H9 (cell line): ENCODE data around the gene GLCE. TPM values are rescaled to one million over a fixed set of nuclear protein-coding genes. Genes with fewer than 3 reads are reported as not detected.

Experiments
- DNase-seq: peaks from one replicate; pipeline ENCODE4 v3.0.0-alpha.2; 2017
- H2AFZ ChIP-seq: one replicate; pipeline ENCODE4 v1.6.1; 2013; ENCODE audit warnings: mild to moderate bottlenecking, low read length, control low read depth, moderate library complexity
- H2AK5ac ChIP-seq: 2 replicates; pipeline ENCODE4 v1.6.1; 2013; ENCODE audit warnings: low read length, control low read depth, mixed read lengths; ENCODE audit not compliant: insufficient read length
- H2BK120ac ChIP-seq: one replicate; pipeline ENCODE4 v1.6.1; 2013; ENCODE audit warnings: low read depth, mild to moderate bottlenecking, low read length, control low read depth, inconsistent platforms; ENCODE audit not compliant: poor library complexity, severe bottlenecking
- H2BK12ac ChIP-seq: 2 replicates; pipeline ENCODE4 v1.6.1; 2013; ENCODE audit warnings: low read length, control low read depth, mixed read lengths, low read depth; ENCODE audit not compliant: insufficient read length
- H2BK15ac ChIP-seq: 2 replicates; pipeline ENCODE4 v1.6.1; 2013; ENCODE audit warnings: low read depth, low read length, control low read depth
- H2BK20ac ChIP-seq: one replicate; pipeline ENCODE4 v1.6.1; 2013; ENCODE audit warnings: low read depth, mild to moderate bottlenecking, low read length, control low read depth, inconsistent platforms; ENCODE audit not compliant: poor library complexity, severe bottlenecking
- H2BK5ac ChIP-seq: 2 replicates; pipeline ENCODE4 v1.6.1; 2013; ENCODE audit warnings: low read length, control low read depth, mixed read lengths; ENCODE audit not compliant: insufficient read length
- H3K14ac ChIP-seq: 2 replicates; pipeline ENCODE4 v1.6.1; 2013; ENCODE audit warnings: low read length, control low read depth; ENCODE audit not compliant: insufficient read depth
- H3K18ac ChIP-seq: 2 replicates; pipeline ENCODE4 v1.6.1; 2013; ENCODE audit warnings: low read depth, mild to moderate bottlenecking, mixed read lengths, low read length, control low read depth; ENCODE audit not compliant: insufficient read length
- H3K23ac ChIP-seq: 2 replicates; pipeline ENCODE4 v1.6.1; 2013; ENCODE audit warnings: low read length, control low read depth, mixed read lengths, low read depth; ENCODE audit not compliant: insufficient read length
- H3K23me2 ChIP-seq: 2 replicates; pipeline ENCODE4 v1.6.1; 2013; ENCODE audit warnings: low read depth, mild to moderate bottlenecking, mixed read lengths, low read length, control low read depth; ENCODE audit not compliant: insufficient read length, poor library complexity, severe bottlenecking
- H3K27ac ChIP-seq: 2 replicates; pipeline ENCODE4 v1.5.1; 2013; ENCODE audit warnings: low read length, control low read depth, mixed read lengths, low read depth; ENCODE audit not compliant: insufficient read length
- H3K27me3 ChIP-seq: 2 replicates; pipeline ENCODE4 v1.6.1; 2013; ENCODE audit warnings: low read length, control low read depth, inconsistent platforms; ENCODE audit not compliant: insufficient read depth
- H3K4ac ChIP-seq: 2 replicates; pipeline ENCODE4 v1.6.1; 2013; ENCODE audit warnings: low read depth, mild to moderate bottlenecking, control low read depth, inconsistent platforms, low read length, moderate library complexity
- H3K4me1 ChIP-seq: 2 replicates; pipeline ENCODE4 v1.6.1; 2013; ENCODE audit warnings: low read length, control low read depth, inconsistent platforms; ENCODE audit not compliant: insufficient read depth
- H3K4me2 ChIP-seq: 2 replicates; pipeline ENCODE4 v1.6.1; 2013; ENCODE audit warnings: low read length, control low read depth, mixed read lengths; ENCODE audit not compliant: insufficient read length, insufficient read depth
- H3K56ac ChIP-seq: 2 replicates; pipeline ENCODE4 v1.6.1; 2013; ENCODE audit warnings: low read depth, mild to moderate bottlenecking, mixed read lengths, low read length, control low read depth; ENCODE audit not compliant: insufficient read length
- H3K79me1 ChIP-seq: 2 replicates; pipeline ENCODE4 v1.6.1; 2013; ENCODE audit warnings: low read depth, mild to moderate bottlenecking, moderate library complexity, low read length, control low read depth, inconsistent platforms; ENCODE audit not compliant: insufficient read depth, poor library complexity, severe bottlenecking
- H3K79me2 ChIP-seq: 2 replicates; pipeline ENCODE4 v1.6.1; 2013; ENCODE audit warnings: low read length, control low read depth, inconsistent platforms; ENCODE audit not compliant: insufficient read depth
- H3K9ac ChIP-seq: 2 replicates; pipeline ENCODE4 v1.6.1; 2013; ENCODE audit warnings: low read length, control low read depth, mixed read lengths; ENCODE audit not compliant: insufficient read length; ENCODE audit errors: extremely low read depth
- H3K9me3 ChIP-seq: one replicate; pipeline ENCODE4 v1.6.1; 2013; ENCODE audit warnings: low read depth, low read length, inconsistent platforms; ENCODE audit not compliant: control insufficient read depth
- H3T11ph ChIP-seq: one replicate; pipeline ENCODE4 v1.6.1; 2013; ENCODE audit warnings: mild to moderate bottlenecking, low read length, control low read depth, inconsistent platforms
- H4K20me1 ChIP-seq: one replicate; pipeline ENCODE4 v1.6.1; 2013; ENCODE audit not compliant: control insufficient read depth, insufficient read length, insufficient read depth
- H4K5ac ChIP-seq: 2 replicates; pipeline ENCODE4 v1.6.1; 2013; ENCODE audit warnings: low read depth, mild to moderate bottlenecking, mixed read lengths, low read length, control low read depth; ENCODE audit not compliant: insufficient read length
- H4K8ac ChIP-seq: replicated peaks from 2 replicates; pipeline ENCODE4 v1.6.1; 2013; ENCODE audit warnings: low read length, control low read depth, mixed read lengths, low read depth; ENCODE audit not compliant: insufficient read length
- H4K91ac ChIP-seq: 2 replicates; pipeline ENCODE4 v1.6.1; 2013; ENCODE audit warnings: low read depth, mild to moderate bottlenecking, moderate library complexity, mixed read lengths, low read length, control low read depth; ENCODE audit not compliant: insufficient read length
- H3K27ac Mint-ChIP-seq, 3 experiments: 2 replicates in 2 of 3; 3 replicates in 1 of 3; pipeline ENCODE4 v1.8.0; 2020 to 2021; ENCODE audit warnings: mixed read lengths in 3 of 3, mild to moderate bottlenecking in 1 of 3, moderate library complexity in 1 of 3
- H3K27me3 Mint-ChIP-seq: 2 replicates; pipeline ENCODE4 v1.8.0; 2021; ENCODE audit warnings: low read depth, mild to moderate bottlenecking, moderate library complexity, mixed read lengths
- H3K36me3 Mint-ChIP-seq, 3 experiments: 2 replicates in 2 of 3; 3 replicates in 1 of 3; pipeline ENCODE4 v1.8.0; 2020 to 2021; ENCODE audit warnings: low read depth in 3 of 3, mixed read lengths in 3 of 3; ENCODE audit not compliant: insufficient read depth in 1 of 3
- H3K4me1 Mint-ChIP-seq, 2 experiments: 2 replicates each; pipeline ENCODE4 v1.8.0; 2020; ENCODE audit warnings: mixed read lengths in 2 of 2
- H3K4me3 Mint-ChIP-seq, 2 experiments: 2 replicates in 1 of 2; 3 replicates in 1 of 2; pipeline ENCODE4 v1.8.0; 2020 to 2021; ENCODE audit warnings: mild to moderate bottlenecking in 2 of 2, mixed read lengths in 2 of 2, moderate library complexity in 1 of 2
- H3K9me3 Mint-ChIP-seq, 2 experiments: 2 replicates in 1 of 2; 3 replicates in 1 of 2; pipeline ENCODE4 v1.8.0; 2020; ENCODE audit warnings: mild to moderate bottlenecking in 2 of 2, mixed read lengths in 2 of 2, moderate library complexity in 1 of 2
- CTCF ChIP-seq: fragments of 200-600 bp; sonication (generic); conservative IDR thresholded peaks from 3 replicates; pipeline ENCODE4 v1.8.0; 2021; ENCODE audit warnings: antibody characterized with exemption, mild to moderate bottlenecking
- WGBS: extraction: QIAGEN DNeasy Blood & Tissue Kit; methylation state at CpG from one replicate; pipeline ENCODE4 v1.1.7; 2013; ENCODE audit warnings: missing lambda C conversion rate, low lambda C conversion rate, mixed read lengths; ENCODE audit not compliant: insufficient read length; ENCODE audit errors: extremely low coverage; 5-methylcytosine and 5-hydroxymethylcytosine counted together
- total RNA-seq: library from RNA; stranded (reverse); gene quantifications from 2 replicates; pipeline ENCODE4 v1.2.1, GENCODE V29; 2021

GLCE gene
- total RNA-seq, 1 experiment from 2014 or later = 12.2 TPM

- WGBS = no CpG with 5 or more reads among the region's 9 CpGs
- H3K18ac ChIP-seq = no peak overlapping the region
- TF ChIP-seq CTCF = no peak
- no peak overlapping the region for H2BK120ac ChIP-seq
- H4K91ac ChIP-seq = no peak overlapping the region
- no peak overlapping the region for H3K23ac ChIP-seq
- Mint-ChIP-seq H3K27ac (0 out of 7 replicates have a peak overlapping the region, but pooled peaks of 1 of the 3 experiments have one; percentile 47), H3K4me3 (no peak overlapping the region), H3K4me1 (peaks cover 14 to 17% of the 10 kb centered on the region in 2 experiments), H3K27me3 (no peaks in the 10 kb centered on the region; the same call in none of the 2 replicates), H3K36me3 (peaks cover 0 to 2% (median 0%) of the 10 kb centered on the region in 3 experiments; a peak in 1 of 7 replicates), H3K9me3 (no peaks in the 10 kb centered on the region)
- H4K8ac ChIP-seq = no peak overlapping the region
- no peaks in the 10 kb centered on the region for H4K20me1 ChIP-seq
- H2AFZ ChIP-seq = no peak overlapping the region
- no peak overlapping the region for H3K4ac ChIP-seq
- no peaks in the 10 kb centered on the region for H3K4me1 ChIP-seq
- no peak overlapping the region for H3K4me2 ChIP-seq
- H3T11ph ChIP-seq = no peak overlapping the region
- H2BK5ac ChIP-seq = no peak overlapping the region
- no peak overlapping the region for H2AK5ac ChIP-seq
- H3K56ac ChIP-seq = no peak overlapping the region
- no peak for DNase-seq
- H2BK15ac ChIP-seq = no peak overlapping the region
- no peaks in the 10 kb centered on the region for H3K79me2 ChIP-seq
- H4K5ac ChIP-seq = no peak overlapping the region
- H3K9ac ChIP-seq = no peak overlapping the region
- H3K14ac ChIP-seq = 0 out of 2 replicates have a peak overlapping the region, but pooled peaks have one; percentile 17
- no peak overlapping the region for H3K27ac ChIP-seq
- no peak overlapping the region for H2BK20ac ChIP-seq
- no peaks in the 10 kb centered on the region for H3K9me3 ChIP-seq
- H3K79me1 ChIP-seq = no peaks in the 10 kb centered on the region
- no peaks in the 10 kb centered on the region for H3K27me3 ChIP-seq
- no peak overlapping the region for H2BK12ac ChIP-seq
- no peaks in the 10 kb centered on the region for H3K23me2 ChIP-seq
Measured at GRCh38 chr15:69277316-69277715, 116.9 kb downstream of the GLCE start.
